Osteocyte (in vitro differentiated cells): ENCODE data around the gene ICA1. TPM values are rescaled to one million over a fixed set of nuclear protein-coding genes. Genes with fewer than 3 reads are reported as not detected.
"Not testable (repeated sequence)": the region's sequence is repeated elsewhere in the genome, so short reads cannot be mapped to it uniquely, and the experiment has no call there.

Experiments used
- DNase-seq: peaks from one replicate; pipeline ENCODE4 v3.0.0; 2021; ENCODE audit warnings: mixed read lengths; ENCODE audit not compliant: unreplicated experiment; ENCODE audit errors: extremely low spot score
- H3K27ac Mint-ChIP-seq: one replicate; pipeline ENCODE4 v1.8.0; 2021; ENCODE audit warnings: mild to moderate bottlenecking, mixed read lengths; ENCODE audit not compliant: unreplicated experiment
- H3K27me3 Mint-ChIP-seq: one replicate; pipeline ENCODE4 v1.8.0; 2021; ENCODE audit warnings: mixed read lengths; ENCODE audit not compliant: unreplicated experiment
- H3K36me3 Mint-ChIP-seq: one replicate; pipeline ENCODE4 v1.8.0; 2021; ENCODE audit warnings: mixed read lengths; ENCODE audit not compliant: unreplicated experiment
- H3K4me1 Mint-ChIP-seq: one replicate; pipeline ENCODE4 v1.8.0; 2021; ENCODE audit warnings: mixed read lengths; ENCODE audit not compliant: unreplicated experiment
- H3K4me3 Mint-ChIP-seq: one replicate; pipeline ENCODE4 v1.8.0; 2021; ENCODE audit warnings: mild to moderate bottlenecking, moderate library complexity, mixed read lengths; ENCODE audit not compliant: unreplicated experiment
- H3K9me3 Mint-ChIP-seq: one replicate; pipeline ENCODE4 v1.8.0; 2021; ENCODE audit warnings: mixed read lengths; ENCODE audit not compliant: unreplicated experiment
- CTCF ChIP-seq: fragments of 200-600 bp; sonication (generic); IDR thresholded peaks from 2 replicates; pipeline ENCODE4 v1.5.0; 2021; ENCODE audit warnings: antibody characterized with exemption, mild to moderate bottlenecking, moderate library complexity
- total RNA-seq: library from RNA; stranded (reverse); gene quantifications from 2 replicates; pipeline ENCODE4 v1.2.1, GENCODE V29; 2021

ICA1 gene
- total RNA-seq, 1 donor from 2014 or later: 2.2 TPM

- Mint-ChIP-seq H3K27ac (peak overlapping the region; percentile 41), H3K36me3 (no peaks in the 10 kb centered on the region), H3K4me1 (peaks cover 4% of the 10 kb centered on the region), H3K9me3 (peaks cover 10% of the 10 kb centered on the region), H3K27me3 (no peaks in the 10 kb centered on the region), H3K4me3 (peak overlapping the region; percentile 71)
- no peak for DNase-seq
- no peak for TF ChIP-seq CTCF
Measured at GRCh38 chr7:8303904-8304528, 42.0 kb upstream of the ICA1 start.

- not testable (repeated sequence) for H3K4me3 Mint-ChIP-seq, H3K4me1 Mint-ChIP-seq, DNase-seq, H3K9me3 Mint-ChIP-seq, H3K27ac Mint-ChIP-seq, H3K36me3 Mint-ChIP-seq
- H3K27me3 Mint-ChIP-seq: peaks cover 16% of the 10 kb centered on the region
Measured at GRCh38 chr7:8297023-8297422, 35.1 kb upstream of the ICA1 start.

GRCh38 chr7:8296362-8296659 lies 34.3 kb upstream of the ICA1 start:
- Mint-ChIP-seq H3K27me3 (peaks cover 19% of the 10 kb centered on the region), H3K36me3 (no peaks in the 10 kb centered on the region), H3K4me1 (no peaks in the 10 kb centered on the region), H3K4me3 (no peak overlapping the region), H3K27ac (no peak overlapping the region), H3K9me3 (no peaks in the 10 kb centered on the region)
- DNase-seq: no peak
- no peak for TF ChIP-seq CTCF

- H3K4me1 Mint-ChIP-seq: no peaks in the 10 kb centered on the region
- no peaks in the 10 kb centered on the region for H3K36me3 Mint-ChIP-seq
- H3K9me3 Mint-ChIP-seq: no peaks in the 10 kb centered on the region
- DNase-seq: no peak
- no peak overlapping the region for H3K4me3 Mint-ChIP-seq
- no peak overlapping the region for H3K27ac Mint-ChIP-seq
- H3K27me3 Mint-ChIP-seq: peaks cover 19% of the 10 kb centered on the region
- TF ChIP-seq CTCF: peak; percentile 80
Measured at GRCh38 chr7:8295638-8296361, 33.8 kb upstream of the ICA1 start.

- H3K36me3 Mint-ChIP-seq: no peaks in the 10 kb centered on the region
Measured at GRCh38 chr7:8291397-8292141, 29.6 kb upstream of the ICA1 start.

More at GRCh38 chr7:8291397-8292141, 29.6 kb upstream of the ICA1 start:
- TF ChIP-seq CTCF: no peak
- peaks cover 38% of the 10 kb centered on the region for H3K27me3 Mint-ChIP-seq
- no peak for DNase-seq
- H3K27ac Mint-ChIP-seq: no peak overlapping the region
- H3K9me3 Mint-ChIP-seq: no peaks in the 10 kb centered on the region
- H3K4me1 Mint-ChIP-seq: no peaks in the 10 kb centered on the region
- no peak overlapping the region for H3K4me3 Mint-ChIP-seq
